ENCODE results near the gene UBA3.

DNA sequence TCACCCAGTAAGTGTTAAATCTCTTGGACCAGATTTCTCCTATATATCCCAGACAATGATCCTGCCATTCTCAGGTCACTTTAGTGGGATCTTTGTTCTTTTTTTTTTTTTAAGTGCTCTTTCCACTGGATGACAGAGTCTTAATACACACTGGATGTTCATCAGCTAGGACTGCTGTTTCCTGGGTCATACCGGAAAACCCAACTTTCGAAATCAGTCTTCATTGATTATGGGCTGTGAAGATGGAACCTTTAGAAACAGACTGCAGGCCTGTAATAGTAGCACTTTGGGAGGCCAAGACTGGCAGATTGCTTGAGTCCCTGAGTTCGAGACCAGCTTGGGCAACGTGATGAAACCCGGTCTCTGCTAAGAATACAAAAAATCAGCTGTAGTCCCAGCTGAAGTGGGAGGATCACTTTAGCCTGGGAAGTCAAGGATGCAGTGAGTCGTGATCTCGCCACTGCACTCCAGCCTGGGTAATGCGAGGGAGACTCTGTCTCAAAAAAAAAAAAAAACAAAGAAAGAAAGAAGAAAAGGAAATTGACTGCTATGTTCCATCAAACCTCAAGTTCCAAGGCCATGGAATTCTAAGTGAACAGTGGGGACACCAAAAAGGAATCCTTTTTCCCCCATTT, 69.0 kb downstream of the UBA3 start:
- TF ChIP-seq, protein P1, sequence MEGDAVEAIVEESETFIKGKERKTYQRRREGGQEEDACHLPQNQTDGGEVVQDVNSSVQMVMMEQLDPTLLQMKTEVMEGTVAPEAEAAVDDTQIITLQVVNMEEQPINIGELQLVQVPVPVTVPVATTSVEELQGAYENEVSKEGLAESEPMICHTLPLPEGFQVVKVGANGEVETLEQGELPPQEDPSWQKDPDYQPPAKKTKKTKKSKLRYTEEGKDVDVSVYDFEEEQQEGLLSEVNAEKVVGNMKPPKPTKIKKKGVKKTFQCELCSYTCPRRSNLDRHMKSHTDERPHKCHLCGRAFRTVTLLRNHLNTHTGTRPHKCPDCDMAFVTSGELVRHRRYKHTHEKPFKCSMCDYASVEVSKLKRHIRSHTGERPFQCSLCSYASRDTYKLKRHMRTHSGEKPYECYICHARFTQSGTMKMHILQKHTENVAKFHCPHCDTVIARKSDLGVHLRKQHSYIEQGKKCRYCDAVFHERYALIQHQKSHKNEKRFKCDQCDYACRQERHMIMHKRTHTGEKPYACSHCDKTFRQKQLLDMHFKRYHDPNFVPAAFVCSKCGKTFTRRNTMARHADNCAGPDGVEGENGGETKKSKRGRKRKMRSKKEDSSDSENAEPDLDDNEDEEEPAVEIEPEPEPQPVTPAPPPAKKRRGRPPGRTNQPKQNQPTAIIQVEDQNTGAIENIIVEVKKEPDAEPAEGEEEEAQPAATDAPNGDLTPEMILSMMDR (IDR thresholded peaks at IDR 0.05), result no peak
- no peak for TF ChIP-seq POLR2A (IDR thresholded peaks at IDR 0.05)
